KMS-11 (cell line): Measurements from ENCODE around the gene HOXB5.

Experiments
- H2AFZ ChIP-seq: fragments of 200-600 bp; sonication (generic); 2 replicates; pipeline ENCODE4 v1.6.1; 2016; ENCODE audit warnings: antibody characterized with exemption, mixed run types, low read depth
- H3K27ac ChIP-seq: fragments of 200-600 bp; sonication (generic); 2 replicates; pipeline ENCODE4 v1.6.1; 2016; ENCODE audit warnings: mild to moderate bottlenecking, mixed run types
- H3K27me3 ChIP-seq: fragments of 200-600 bp; sonication (generic); 2 replicates; pipeline ENCODE4 v1.6.1; 2017; ENCODE audit warnings: mild to moderate bottlenecking, low read depth, mixed run types, moderate library complexity; ENCODE audit not compliant: insufficient read depth
- H3K36me3 ChIP-seq: fragments of 200-600 bp; sonication (generic); 2 replicates; pipeline ENCODE4 v1.6.1; 2017; ENCODE audit warnings: mild to moderate bottlenecking, mixed run types; ENCODE audit not compliant: insufficient read depth
- H3K4me1 ChIP-seq: fragments of 200-600 bp; sonication (generic); 2 replicates; pipeline ENCODE4 v1.6.1; 2016; ENCODE audit warnings: mild to moderate bottlenecking, low read depth, mixed run types; ENCODE audit not compliant: poor library complexity, severe bottlenecking
- H3K4me2 ChIP-seq: fragments of 200-600 bp; sonication (generic); 2 replicates; pipeline ENCODE4 v1.7.0; 2016; ENCODE audit warnings: mild to moderate bottlenecking, mixed run types
- H3K4me3 ChIP-seq: fragments of 200-600 bp; sonication (generic); IDR thresholded peaks from 2 replicates; pipeline ENCODE4 v1.6.1; 2017; ENCODE audit warnings: low read depth, low read length, mixed read lengths; ENCODE audit not compliant: insufficient read depth
- H3K79me2 ChIP-seq: fragments of 200-600 bp; sonication (generic); 2 replicates; pipeline ENCODE4 v1.6.1; 2016; ENCODE audit warnings: low read depth, mixed run types; ENCODE audit not compliant: insufficient read depth
- H3K9ac ChIP-seq: fragments of 200-600 bp; sonication (generic); 2 replicates; pipeline ENCODE4 v1.6.1; 2016; ENCODE audit warnings: mild to moderate bottlenecking, mixed run types
- H4K20me1 ChIP-seq: fragments of 200-600 bp; sonication (generic); 2 replicates; pipeline ENCODE4 v1.6.1; 2016; ENCODE audit warnings: mild to moderate bottlenecking, mixed run types; ENCODE audit not compliant: insufficient read depth
- CTCF ChIP-seq: fragments of 200-600 bp; sonication (generic); conservative IDR thresholded peaks from 2 replicates; pipeline ENCODE4 v1.6.1; 2017; ENCODE audit warnings: low read depth, mild to moderate bottlenecking, antibody characterized with exemption, low read length, moderate library complexity, mixed read lengths

HOXB5 gene

DNA sequence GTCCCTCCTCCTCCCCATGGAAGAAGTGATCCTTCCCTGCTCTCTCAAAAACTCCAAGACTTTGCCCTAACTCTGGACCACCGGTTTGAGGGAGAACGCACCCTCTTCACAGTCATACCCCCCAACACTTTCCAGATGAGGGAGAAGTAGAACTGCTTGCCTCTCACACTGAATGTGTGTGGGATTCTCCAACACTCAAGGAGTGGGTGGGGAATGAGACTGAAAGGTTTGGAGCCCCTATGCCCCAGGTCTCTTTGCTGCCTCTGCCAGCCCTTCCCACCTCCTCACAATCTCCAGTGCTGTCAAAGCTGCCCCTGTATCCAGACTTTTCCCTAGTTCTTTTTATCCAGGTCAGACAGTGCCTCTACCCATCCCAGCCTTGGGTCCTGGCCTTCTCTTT, 26.9 kb downstream of the HOXB5 start:
- Histone ChIP-seq H3K4me3 (no peak overlapping the region), H3K4me1 (no peaks in the 10 kb centered on the region), H2AFZ (no peak overlapping the region), H3K27me3 (no peaks in the 10 kb centered on the region), H3K27ac (no peak overlapping the region), H3K9ac (no peak overlapping the region), H3K4me2 (no peak overlapping the region), H4K20me1 (no peaks in the 10 kb centered on the region), H3K79me2 (no peaks in the 10 kb centered on the region), H3K36me3 (no peaks in the 10 kb centered on the region)
- TF ChIP-seq CTCF: no peak

DNA sequence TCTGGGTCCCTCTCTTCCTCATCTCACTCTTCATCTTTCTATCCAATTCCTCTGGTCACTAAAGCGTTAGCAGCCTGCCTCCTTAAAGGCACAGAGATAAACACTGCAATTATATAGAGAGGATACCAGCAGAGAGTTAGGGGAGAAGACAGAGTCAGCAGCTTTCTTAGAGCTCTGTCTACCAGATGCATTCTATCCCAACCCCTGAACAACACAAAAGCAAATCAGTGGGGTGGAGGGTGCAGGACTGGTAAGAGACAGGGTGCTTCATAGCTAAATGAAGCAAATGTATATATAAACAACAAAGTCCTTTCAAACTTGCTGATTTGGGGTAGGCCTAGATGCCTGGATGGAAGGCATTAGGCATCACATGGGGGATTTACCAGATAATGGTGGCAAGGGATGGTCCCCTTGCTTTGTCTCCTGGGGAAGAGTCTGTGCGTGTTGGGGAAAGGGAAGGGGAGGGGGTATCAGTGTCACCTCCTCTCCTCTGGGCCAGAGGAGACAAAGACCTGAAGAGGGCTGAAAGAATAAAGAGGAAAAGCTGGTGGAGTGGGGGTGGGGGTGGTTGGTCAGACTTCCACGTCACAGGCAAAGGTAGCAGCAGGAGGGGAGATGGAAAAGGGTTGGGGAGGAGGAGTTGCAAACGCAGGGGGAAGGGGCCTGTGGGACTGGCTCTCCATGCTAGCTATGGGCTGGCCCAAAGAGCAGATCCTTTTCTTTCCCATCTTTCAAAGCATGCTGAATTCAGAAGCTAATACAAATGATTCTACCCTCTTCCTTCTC, 27.5 kb downstream of the HOXB5 start:
- H4K20me1 ChIP-seq: no peaks in the 10 kb centered on the region

GRCh38 chr17:48565022-48565554, 28.5 kb downstream of the HOXB5 start:
- Histone ChIP-seq H4K20me1 (no peaks in the 10 kb centered on the region), H3K27me3 (no peaks in the 10 kb centered on the region), H3K79me2 (no peaks in the 10 kb centered on the region), H2AFZ (no peak overlapping the region), H3K4me2 (no peak overlapping the region), H3K4me3 (no peak overlapping the region), H3K36me3 (no peaks in the 10 kb centered on the region), H3K27ac (no peak overlapping the region), H3K9ac (no peak overlapping the region), H3K4me1 (no peaks in the 10 kb centered on the region)
- no peak for TF ChIP-seq CTCF

More for the DNA sequence above, 27.5 kb downstream of the HOXB5 start:
- TF ChIP-seq CTCF: no peak
- no peaks in the 10 kb centered on the region for H3K4me1 ChIP-seq
- no peaks in the 10 kb centered on the region for H3K36me3 ChIP-seq
- no peak overlapping the region for H3K4me3 ChIP-seq
- no peak overlapping the region for H2AFZ ChIP-seq
- no peaks in the 10 kb centered on the region for H3K27me3 ChIP-seq
- no peak overlapping the region for H3K4me2 ChIP-seq
- no peaks in the 10 kb centered on the region for H3K79me2 ChIP-seq
- no peak overlapping the region for H3K27ac ChIP-seq
- no peak overlapping the region for H3K9ac ChIP-seq

DNA sequence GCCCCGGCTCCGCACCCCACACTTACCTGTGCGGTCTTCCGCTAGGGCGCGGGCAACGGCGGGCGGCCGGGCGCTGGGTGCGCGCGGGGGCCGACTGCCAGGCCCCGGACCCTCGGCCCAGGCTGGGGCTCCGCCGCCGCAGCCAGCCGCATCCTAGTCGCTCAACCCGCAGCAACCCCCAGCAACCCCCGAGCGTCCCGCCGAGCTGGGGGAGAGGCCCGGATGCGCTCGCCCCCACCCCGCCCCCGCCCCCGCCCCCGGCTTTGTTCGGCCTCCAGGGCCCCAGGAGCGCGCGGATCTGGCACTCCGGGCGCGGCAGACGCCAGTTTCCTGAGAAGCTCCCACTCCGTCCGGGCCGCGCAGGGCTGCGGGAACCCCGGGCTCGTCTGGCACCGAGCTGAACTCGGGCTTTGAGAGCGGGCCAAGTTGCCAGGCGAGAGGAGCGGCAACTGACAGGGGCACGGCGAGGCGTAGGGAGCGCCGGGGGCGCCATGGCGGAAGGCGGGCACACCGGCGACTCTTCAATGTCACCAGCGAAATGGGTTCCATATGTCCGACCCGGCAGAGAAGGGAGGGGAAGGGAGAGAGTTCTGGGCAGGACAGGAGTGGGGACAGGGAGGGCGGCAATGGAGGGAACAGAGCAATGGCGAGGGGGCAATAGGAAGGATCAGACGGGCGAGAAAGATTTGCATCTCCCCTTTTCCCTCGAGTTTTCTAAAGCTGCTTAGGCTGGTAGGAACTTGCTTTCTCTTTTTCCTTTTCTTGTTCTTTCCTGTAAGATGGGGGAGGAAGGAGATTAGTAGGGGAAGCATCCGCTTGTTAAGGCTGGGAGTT, 29.2 kb downstream of the HOXB5 start:
- no peaks in the 10 kb centered on the region for H3K4me1 ChIP-seq
- H4K20me1 ChIP-seq: no peaks in the 10 kb centered on the region
- H3K9ac ChIP-seq: no peak overlapping the region
- no peak overlapping the region for H3K27ac ChIP-seq
- no peak overlapping the region for H3K4me2 ChIP-seq
- no peaks in the 10 kb centered on the region for H3K27me3 ChIP-seq
- H3K4me3 ChIP-seq: no peak overlapping the region
- no peaks in the 10 kb centered on the region for H3K36me3 ChIP-seq
- H3K79me2 ChIP-seq: no peaks in the 10 kb centered on the region
- H2AFZ ChIP-seq: no peak overlapping the region
- no peak for TF ChIP-seq CTCF
